GM18526 (cell line): ENCODE data around the gene ALS2CL.

ENCODE experiments used
- POLR2A ChIP-seq: IDR thresholded peaks from 3 replicates; pipeline ENCODE4 v1.6.1; 2011; ENCODE audit not compliant: insufficient read length; ENCODE audit errors: extremely low read depth

ALS2CL gene

DNA sequence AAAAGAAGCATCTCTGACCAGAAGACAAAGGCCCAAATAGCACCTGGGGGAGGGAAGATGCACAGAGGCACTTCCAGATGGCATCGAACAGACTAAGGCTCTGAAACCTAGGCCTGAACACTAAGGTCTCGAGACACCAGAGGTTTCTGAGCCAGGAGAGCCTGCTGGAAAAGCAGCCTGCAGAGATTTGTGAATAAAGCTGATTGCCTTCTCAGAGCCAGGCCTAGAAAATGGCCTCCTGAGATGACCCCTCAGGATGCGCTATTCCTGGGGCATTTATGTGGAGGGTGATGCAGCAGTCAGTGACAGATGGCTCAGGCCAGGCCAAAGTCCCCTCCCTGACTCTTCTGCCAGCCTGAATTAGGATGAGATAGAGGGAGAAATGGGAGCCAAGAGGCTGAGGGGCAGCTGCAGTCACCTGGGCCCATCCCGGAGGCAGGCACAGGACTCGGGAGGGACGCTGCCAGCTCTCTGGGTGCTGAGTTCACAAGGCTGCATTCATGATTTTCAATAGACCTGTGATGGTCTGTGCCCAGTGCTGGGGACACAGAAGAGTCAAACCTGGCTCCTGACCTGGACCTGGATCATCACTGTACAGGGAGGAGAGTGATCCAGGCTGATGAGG, 17.3 kb upstream of the ALS2CL start:
- TF ChIP-seq POLR2A = no peak

DNA sequence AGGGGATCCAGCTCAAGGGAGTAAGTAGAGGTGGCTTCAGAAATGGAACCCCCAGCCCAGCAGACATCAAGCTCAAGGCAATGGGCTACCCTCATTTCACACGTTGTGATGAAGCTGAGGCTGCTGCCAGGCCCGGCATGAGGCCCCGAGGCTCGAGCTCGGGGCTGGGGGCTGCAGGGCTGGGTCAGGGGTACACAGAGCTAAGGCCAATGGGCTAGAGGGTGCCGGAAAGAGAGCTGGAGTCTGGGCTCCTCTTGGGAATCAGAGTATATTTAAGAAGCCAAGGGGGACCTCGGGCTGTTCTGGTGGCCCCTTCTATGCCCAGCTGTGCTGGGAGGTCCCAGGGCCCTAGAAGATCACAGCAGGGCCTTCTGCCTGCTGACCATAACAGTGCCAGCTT, 16.8 kb upstream of the ALS2CL start:
- no peak for TF ChIP-seq POLR2A

DNA sequence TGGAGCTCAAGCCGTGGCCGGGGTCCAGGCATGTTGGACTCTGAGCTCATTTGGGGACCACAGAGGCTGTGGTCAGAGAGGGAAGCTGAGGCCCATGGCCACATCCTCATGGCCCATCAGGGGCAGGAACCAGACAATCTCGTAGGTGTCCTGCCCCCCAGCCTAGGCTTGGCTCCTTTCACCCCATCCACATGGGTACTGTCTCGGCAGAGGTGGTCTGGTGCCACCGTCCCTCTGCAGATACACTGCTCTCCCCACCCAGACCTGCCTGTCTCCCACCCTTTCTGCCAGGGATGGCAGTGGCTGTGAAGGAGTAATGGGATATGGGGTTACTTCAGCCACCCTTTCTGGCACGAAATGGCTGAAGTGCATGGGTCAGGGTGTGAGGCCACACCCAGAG, 16.2 kb upstream of the ALS2CL start:
- TF ChIP-seq POLR2A = no peak

DNA sequence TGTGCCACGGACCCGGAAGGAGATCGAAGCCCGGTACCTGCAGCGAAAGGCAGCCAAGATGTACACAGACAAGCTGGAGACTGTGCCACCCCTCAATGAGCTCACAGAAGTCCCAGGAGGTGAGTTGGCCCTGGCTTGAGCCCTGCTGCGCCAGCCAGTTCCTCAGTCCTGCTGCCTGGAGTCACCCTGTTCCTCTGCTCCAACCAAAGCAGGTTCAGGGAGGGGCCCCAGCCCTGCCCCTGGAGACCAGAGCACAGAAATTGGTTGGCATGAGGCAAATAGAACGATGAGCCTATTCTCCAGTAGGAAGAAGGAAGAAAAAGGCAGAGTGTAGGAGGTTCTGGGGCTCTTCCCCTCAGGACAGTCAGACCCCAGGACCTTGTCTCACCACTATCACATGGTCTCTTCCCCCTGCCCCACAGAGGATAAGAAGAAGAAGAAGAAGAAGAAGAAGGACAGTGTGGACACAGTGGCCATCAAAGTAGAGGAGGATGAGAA, 15.7 kb upstream of the ALS2CL start:
- TF ChIP-seq POLR2A = no peak

DNA sequence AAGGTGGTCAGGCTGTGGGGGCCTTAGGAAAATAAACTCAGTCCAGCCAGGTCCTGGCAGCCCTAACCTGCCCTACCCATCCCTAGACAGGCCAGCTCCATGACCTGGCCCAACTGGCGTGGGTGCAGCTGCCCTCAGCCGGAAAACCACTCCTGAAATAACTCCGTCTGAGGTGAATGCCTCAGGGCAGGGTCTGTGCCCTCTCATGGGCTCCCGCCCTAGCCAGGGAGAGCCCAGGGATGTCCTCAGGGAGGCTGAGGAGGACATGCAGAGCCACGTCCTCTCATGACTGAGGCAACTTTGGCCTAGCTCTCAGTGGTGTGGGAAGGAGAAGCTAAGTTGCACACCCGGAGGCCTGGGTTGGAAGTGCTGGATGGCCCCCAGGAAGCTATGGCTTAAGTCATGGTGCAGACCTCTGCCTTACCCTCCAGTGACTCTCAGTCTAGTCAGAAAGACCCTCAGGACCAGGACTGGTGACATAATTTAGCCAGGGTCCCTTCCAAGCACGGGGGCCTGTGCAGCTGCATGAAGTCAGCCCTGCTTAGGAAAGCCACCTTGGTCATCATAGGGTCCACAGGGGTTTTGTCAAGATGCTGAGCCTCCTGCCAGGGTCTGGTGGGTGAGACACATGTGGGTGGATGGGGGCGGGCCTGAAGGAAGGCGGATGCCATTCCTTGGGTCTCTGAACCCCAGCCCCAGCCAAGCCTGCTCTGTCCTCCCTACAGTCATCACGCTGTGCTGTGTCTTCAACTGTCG, 15.1 kb upstream of the ALS2CL start:
- no peak for TF ChIP-seq POLR2A

DNA sequence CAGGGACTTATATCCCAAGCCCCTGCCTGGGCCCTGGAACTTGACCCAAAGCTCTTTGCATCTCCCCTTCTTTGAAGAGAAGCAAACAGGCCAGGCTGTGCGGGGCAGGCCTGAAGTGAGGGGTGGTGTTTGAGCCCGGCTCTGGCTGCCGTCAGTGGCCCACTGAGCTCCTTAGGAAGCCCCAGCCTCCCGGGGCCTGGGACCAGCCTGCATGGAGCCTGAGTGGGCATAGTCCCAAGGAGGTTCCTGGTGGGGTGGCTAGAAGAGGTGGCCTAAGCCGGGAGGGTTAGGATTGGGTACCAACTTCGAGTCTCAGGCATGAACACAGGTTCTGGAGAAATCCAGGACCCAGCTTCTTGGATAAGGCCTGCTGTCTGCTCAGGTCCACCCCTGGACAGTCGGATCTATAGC, 14.1 kb upstream of the ALS2CL start:
- TF ChIP-seq POLR2A = no peak

DNA sequence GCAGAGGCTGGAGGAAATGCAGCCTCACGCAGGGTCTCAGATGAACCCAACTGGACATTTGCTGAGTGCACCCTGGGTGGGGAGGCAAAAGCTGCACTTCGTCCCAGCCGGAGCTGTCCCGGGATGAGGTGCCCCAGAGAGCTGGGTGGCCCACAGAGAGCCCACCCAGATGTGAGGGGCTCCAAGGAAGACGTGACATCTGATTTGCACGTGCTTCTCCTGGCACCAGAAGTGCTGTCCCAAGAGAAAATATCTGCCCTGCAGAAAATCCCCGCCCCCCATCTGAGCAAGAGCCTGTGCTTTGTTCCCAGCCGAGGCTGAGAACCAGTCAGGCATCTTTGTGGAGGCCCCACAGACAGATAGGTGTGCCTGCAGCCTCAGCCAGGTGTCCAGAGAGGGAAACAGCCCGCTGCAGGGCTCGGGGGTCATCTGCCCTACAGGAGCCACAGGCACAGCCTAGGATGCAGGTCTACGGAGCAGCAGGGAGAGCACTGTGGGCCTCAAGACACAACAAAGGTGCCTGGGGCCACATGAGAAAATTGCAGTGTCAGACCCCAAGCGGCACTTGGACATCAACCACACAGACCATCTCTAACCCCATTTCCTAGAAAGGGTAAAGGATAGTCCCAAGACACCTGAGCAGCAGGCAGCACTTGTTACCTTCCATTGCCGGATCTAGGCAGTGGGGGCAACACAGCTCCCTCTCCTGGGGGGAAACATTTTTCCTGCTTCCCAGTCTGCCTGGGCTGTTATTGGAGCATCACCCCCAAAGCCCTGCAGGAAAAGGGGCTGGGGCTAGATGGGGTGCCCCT, 13.5 kb upstream of the ALS2CL start:
- TF ChIP-seq POLR2A = no peak

DNA sequence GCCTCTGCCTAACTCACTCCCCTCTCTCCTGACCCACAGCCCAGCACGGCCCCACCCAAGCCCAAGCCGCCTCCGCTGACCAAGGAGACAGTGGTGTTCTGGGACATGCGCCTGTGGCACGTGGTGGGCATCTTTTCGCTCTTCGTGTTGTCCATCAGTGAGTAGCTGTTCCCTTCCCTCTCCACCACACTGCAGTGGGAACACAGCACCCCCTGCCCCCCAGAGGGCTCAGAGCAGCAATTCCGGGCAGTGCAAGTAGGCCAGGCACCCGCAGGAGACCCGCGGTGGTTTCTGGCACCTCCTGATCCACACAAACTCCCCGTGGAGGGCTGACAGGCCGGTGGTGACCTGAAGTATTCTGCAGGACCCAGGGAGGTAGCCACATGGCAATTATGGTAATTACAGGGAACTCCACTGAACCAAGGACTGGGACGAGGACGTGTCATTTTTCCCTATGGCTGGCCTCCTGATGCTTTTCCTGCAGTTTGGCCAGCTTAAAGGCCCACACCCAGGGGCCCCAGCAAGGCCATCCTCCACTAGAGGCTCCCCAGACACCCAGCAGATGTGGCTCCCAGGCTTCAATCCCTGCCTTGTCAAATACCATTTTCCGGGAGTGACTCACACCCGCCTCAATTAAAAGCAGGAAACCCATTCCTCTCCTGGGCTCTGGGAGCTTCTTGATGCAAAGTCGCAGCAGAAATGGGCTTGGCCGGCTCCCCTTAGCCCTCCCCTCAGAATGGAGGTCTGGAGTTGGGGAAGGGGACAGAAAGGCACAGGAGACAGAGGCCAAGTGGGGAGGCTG, 12.5 kb upstream of the ALS2CL start:
- TF ChIP-seq POLR2A = no peak

DNA sequence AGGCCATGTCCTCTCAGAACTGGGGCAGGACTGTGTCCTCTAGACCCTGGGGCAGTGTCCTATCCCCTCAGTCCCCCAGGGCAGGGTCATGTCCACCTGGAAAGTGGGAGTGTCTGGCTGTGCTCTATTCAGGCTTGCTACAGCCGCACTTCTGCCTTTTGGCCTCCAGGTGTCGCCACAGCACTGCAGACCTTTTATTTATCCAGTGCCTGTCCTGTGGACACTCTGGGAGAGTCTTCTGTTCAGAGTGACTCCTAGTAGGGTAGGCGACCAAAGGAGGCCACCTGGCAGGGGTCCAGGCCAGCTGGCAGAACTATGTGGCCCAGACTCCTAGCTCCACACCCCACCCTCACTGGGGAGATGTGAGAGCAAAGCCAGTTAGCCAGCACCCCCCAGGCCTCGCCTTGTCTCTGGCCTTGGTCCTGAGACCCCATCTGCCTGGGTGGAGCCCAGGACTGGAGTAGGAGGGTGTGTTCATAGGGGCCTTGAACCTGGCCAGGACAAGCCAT, 11.6 kb upstream of the ALS2CL start:
- TF ChIP-seq POLR2A = no peak

DNA sequence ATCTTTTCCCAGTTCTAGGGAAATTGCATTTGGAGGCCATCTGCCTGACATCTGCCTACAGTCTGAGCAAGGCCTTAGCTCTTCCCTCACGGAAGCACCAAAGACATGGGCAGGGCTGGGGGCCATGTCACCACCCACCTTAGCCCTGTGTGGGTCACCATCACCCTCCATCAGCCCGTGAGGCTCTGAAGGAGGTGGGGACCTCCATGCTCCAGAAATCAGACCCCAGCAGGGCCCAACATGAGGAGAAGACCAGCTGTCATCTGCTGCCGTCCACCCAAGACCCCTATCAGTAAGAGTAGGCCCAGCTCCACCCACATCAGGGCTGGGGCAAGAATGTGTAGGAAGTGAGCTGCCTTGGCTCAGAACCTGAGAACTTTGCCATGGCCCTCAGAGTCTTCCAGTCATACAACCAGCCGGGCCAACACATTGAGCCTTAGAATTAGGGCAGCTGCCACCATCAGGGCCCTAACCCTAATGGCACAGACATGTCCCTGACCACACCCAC, 9.6 kb upstream of the ALS2CL start:
- TF ChIP-seq POLR2A = no peak

DNA sequence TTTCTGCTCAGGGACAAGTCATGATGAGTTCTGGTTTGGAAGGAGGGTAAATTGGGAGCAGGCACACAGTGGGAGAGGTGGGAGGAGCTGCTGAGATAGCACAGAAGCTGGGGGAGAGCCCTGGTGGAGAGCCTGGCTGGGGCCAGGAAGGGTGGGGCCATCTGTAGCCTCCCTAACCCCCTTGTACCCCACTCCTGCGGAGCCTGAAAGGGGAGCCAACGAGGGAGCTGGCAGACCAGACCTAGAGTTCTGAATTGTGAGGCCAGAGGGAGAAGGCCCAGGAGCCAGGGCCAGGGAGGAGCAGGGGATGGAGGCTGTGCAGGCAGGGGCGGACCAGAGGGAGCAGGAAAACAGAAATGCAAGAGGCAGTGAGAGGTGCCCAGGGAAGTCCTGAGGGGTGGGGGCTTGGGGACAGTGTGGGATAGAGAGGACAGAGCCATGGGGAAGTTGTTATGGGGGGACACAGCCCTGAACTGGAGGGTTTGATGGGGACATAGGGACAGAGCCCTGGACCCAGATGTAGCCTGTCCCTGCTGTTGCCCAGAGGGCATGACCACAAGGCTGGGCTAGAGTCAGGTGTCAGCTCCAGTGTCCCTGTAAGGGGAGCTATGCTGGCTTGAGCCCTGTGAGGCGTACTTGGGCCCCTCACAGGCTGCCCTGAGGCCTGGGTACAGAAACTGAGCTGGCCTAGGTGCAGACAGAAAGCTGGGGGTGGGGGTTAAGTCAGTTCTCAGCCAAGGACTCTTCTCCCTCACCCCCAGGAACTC, 8.9 kb upstream of the ALS2CL start:
- no peak for TF ChIP-seq POLR2A

DNA sequence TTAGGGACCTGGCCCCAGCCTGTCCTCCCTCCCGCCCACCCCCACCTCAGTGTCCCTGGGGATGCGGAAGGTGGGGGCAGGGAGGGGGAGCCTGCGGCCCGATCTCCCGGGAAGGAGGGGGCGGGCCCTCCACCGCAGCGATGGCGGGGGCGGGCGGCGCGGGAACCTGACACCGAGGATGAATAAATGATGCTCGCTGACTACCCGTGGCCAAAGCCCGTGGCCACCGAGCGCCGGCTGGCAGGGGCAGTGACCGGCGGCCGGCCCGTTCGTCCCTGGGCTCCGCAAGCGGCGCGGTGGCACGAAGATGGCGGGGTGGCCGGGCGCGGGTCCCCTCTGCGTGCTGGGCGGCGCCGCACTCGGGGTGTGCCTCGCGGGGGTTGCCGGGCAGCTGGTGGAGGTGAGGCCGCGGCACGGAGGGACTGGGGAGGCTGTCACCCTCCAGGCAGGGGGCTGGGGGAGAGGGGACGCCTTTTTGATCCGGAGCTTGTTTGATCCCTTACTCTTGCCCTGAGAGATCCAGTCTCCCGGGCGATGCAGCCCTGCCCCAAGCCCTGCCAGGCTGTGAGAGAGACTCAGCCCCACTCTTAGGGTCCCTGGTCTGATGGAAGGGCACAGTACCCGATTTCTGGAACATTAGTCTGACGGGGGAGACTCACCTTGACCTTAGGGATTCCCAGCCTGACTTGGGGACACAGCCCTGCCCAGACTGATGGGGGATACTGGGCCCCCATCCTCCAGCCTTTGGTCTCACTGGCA, 7.9 kb upstream of the ALS2CL start, which contains the start of gene TMIE:
TMIE (plus strand) TSS at position 212 of the 759 bp plus-strand sequence; CDS start at position 308, 96 bp downstream.
- TF ChIP-seq POLR2A = no peak

DNA sequence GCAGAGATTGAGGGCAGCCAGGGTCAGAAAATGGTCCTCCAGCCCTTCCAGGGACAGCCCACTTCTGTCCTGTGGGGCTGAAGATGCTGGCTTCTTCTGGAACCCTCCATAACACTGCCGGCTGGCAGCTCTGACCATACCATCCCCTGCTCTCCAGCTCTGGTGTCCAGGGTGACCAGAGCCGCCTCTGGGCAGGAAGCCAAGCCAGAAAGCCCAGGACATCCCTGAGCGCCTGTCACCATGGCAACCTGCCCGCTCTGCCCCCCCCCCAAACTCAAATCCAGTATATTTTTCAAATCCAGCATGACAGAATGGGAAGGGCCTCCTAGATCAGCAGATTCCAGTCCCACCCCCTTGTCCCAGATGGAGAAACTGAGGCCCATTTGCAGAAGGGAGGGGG, 7.3 kb upstream of the ALS2CL start:
- TF ChIP-seq POLR2A = no peak
